Neural cell (in vitro differentiated cells): Measurements from ENCODE around the gene RHOA. TPM values are rescaled to one million over a fixed set of nuclear protein-coding genes. Genes with fewer than 3 reads are reported as not detected.

Experiments
- H2AFZ ChIP-seq: fragments of 200-600, 300-800 bp; sonication (generic), shearing (Covaris generic); 2 replicates; pipeline ENCODE4 v1.6.0; 2014; ENCODE audit warnings: low read depth, mild to moderate bottlenecking, antibody characterized with exemption, low read length, moderate library complexity
- H3F3A ChIP-seq: fragments of 200-600 bp; shearing (Covaris generic); 2 replicates; pipeline ENCODE4 v1.6.1; 2016; ENCODE audit warnings: mild to moderate bottlenecking, moderate library complexity, mixed read lengths, antibody characterized with exemption, low read length; ENCODE audit not compliant: insufficient read depth, poor library complexity, severe bottlenecking
- H3K27ac ChIP-seq: fragments of 200-600, 300-800 bp; sonication (generic), shearing (Covaris generic); 2 replicates; pipeline ENCODE4 v1.5.1; 2014; ENCODE audit warnings: mild to moderate bottlenecking, low read length, moderate library complexity
- H3K27me3 ChIP-seq: fragments of 300-800, 200-600 bp; sonication (generic), shearing (Covaris generic); 2 replicates; pipeline ENCODE4 v1.6.0; 2014; ENCODE audit warnings: mild to moderate bottlenecking, low read depth, low read length, moderate library complexity; ENCODE audit not compliant: insufficient read depth
- H3K36me3 ChIP-seq: fragments of 300-800, 200-600 bp; sonication (generic), shearing (Covaris generic); 2 replicates; pipeline ENCODE4 v1.5.1; 2014; ENCODE audit warnings: mild to moderate bottlenecking, antibody characterized with exemption, low read length, moderate library complexity; ENCODE audit not compliant: insufficient read depth
- H3K4me2 ChIP-seq: fragments of 300-800, 200-600 bp; sonication (generic), shearing (Covaris generic); 2 replicates; pipeline ENCODE4 v1.6.0; 2014; ENCODE audit warnings: mild to moderate bottlenecking, low read length
- H3K4me3 ChIP-seq: fragments of 300-800, 200-600 bp; sonication (generic), shearing (Covaris generic); 2 replicates; pipeline ENCODE4 v1.5.1; 2014; ENCODE audit warnings: mild to moderate bottlenecking, low read length, moderate library complexity
- H3K79me2 ChIP-seq: fragments of 200-600 bp; shearing (Covaris generic); replicated peaks from 2 replicates; pipeline ENCODE4 v1.6.0; 2014; ENCODE audit warnings: mild to moderate bottlenecking, low read length, moderate library complexity; ENCODE audit not compliant: insufficient read depth
- H3K9ac ChIP-seq: fragments of 300-800, 200-600 bp; sonication (generic), shearing (Covaris generic); 2 replicates; pipeline ENCODE4 v1.6.1; 2016; ENCODE audit warnings: mild to moderate bottlenecking, low read length, mixed read lengths
- H3K9me2 ChIP-seq: fragments of 200-600 bp; shearing (Covaris generic); 2 replicates; pipeline ENCODE4 v1.6.1; 2016; ENCODE audit warnings: mild to moderate bottlenecking, low read length, mixed read lengths; ENCODE audit not compliant: insufficient read depth
- H3K9me3 ChIP-seq: fragments of 200-600, 300-800 bp; sonication (generic), shearing (Covaris generic); 2 replicates; pipeline ENCODE4 v1.6.1; 2016; ENCODE audit warnings: mild to moderate bottlenecking, mixed run types, low read length, moderate library complexity, mixed read lengths
- H4K20me1 ChIP-seq: fragments of 200-600 bp; shearing (Covaris generic); 2 replicates; pipeline ENCODE4 v1.6.1; 2016; ENCODE audit warnings: mild to moderate bottlenecking, mixed run types; ENCODE audit not compliant: insufficient read depth
- CTCF ChIP-seq: fragments of 450-650 bp; IDR thresholded peaks from 2 replicates; pipeline ENCODE4 v1.5.1; 2014; ENCODE audit warnings: antibody characterized with exemption, mild to moderate bottlenecking, moderate library complexity; ENCODE audit not compliant: poor library complexity, severe bottlenecking
- EP300 ChIP-seq: fragments of 450-650 bp; conservative IDR thresholded peaks from 2 replicates; pipeline ENCODE4 v1.6.1; 2014; ENCODE audit warnings: antibody characterized with exemption, mild to moderate bottlenecking, moderate library complexity; ENCODE audit not compliant: poor library complexity, severe bottlenecking
- EZH2 ChIP-seq: fragments of 200-600, 300-800 bp; shearing (Covaris generic), sonication (generic); IDR thresholded peaks from 2 replicates; pipeline ENCODE4 v1.6.1; 2014; ENCODE audit warnings: antibody characterized with exemption, low read length, borderline replicate concordance, mild to moderate bottlenecking; ENCODE audit not compliant: insufficient read depth, poor library complexity, severe bottlenecking
- MXI1 ChIP-seq: fragments of 450-650 bp; conservative IDR thresholded peaks from 2 replicates; pipeline ENCODE4 v1.6.1; 2014; ENCODE audit warnings: antibody characterized with exemption, mild to moderate bottlenecking; ENCODE audit not compliant: poor library complexity, severe bottlenecking
- POLR2AphosphoS5 ChIP-seq: IDR thresholded peaks from 2 replicates; pipeline ENCODE4 v1.6.1; 2012
- RAD21 ChIP-seq: fragments of 450-650 bp; conservative IDR thresholded peaks from 2 replicates; pipeline ENCODE4 v1.6.1; 2014; ENCODE audit warnings: antibody characterized with exemption, mild to moderate bottlenecking, moderate library complexity
- SMC3 ChIP-seq: fragments of 450-650 bp; conservative IDR thresholded peaks from 2 replicates; pipeline ENCODE4 v1.6.1; 2014; ENCODE audit warnings: antibody characterized with exemption, mild to moderate bottlenecking, moderate library complexity; ENCODE audit not compliant: poor library complexity
- TAF1 ChIP-seq: IDR thresholded peaks from 2 replicates; pipeline ENCODE4 v1.6.1; 2012; ENCODE audit warnings: low read depth
- polyA plus RNA-seq: library from polyadenylated mRNA; depleted of rRNA; stranded (reverse); fragments of >200 nt; gene quantifications from 2 replicates; pipeline ENCODE4 v1.2.3, GENCODE V29; 2014
- TF ChIP-seq, protein P1 (sequence below): IDR thresholded peaks from 2 replicates; pipeline ENCODE4 v1.6.1; 2012; ENCODE audit warnings: borderline replicate concordance

RHOA gene
- polyA plus RNA-seq, 1 donor from 2014 or later, result 159 TPM

DNA sequence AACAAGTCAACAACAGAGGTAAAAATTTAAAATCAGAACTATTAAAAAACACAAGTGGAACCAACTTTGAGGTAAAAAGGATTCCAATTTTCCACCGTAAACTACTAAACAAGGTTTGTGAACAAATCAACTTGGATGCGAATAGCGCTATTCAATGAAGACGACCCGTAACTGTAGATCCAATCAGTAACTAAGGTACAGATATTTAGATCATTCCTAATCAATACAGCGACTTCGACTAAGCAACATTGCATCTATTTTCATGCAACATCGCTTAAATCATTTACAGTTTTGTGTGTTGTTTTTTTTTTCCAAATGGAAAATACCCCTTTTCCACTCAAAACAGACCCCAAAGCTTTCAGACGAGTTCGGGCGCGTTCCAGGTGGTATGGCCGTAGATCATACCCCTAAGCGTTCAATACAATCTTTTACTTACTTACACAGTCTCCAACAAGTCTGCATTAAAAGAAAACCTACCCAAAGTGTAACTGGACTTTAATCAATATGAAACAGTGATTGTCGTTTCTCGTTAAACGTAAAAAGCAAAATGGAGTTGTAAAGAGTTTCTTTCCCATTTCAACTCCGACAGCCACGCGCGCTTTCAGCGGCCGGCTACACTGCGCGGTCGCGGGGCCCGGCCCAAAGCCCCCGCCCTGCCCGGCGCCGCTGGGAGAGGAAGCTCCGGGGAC is 786 bp downstream of the RHOA start:
- Histone ChIP-seq H3K27me3 (no peaks in the 10 kb centered on the region), H3K9me3 (no peaks in the 10 kb centered on the region), H3F3A (no peaks in the 10 kb centered on the region), H3K27ac (peak overlapping the region; percentile 80), H2AFZ (no peak overlapping the region), H3K9ac (peak overlapping the region; percentile 85), H3K4me3 (peak overlapping the region; percentile 73), H3K36me3 (no peaks in the 10 kb centered on the region), H3K79me2 (peaks cover 54% of the 10 kb centered on the region), H3K4me2 (peak overlapping the region; percentile 75), H3K9me2 (no peaks in the 10 kb centered on the region), H4K20me1 (peaks cover 7% of the 10 kb centered on the region)
- TF ChIP-seq SMC3, result no peak
- TF ChIP-seq MXI1, result peak; percentile 65

DNA sequence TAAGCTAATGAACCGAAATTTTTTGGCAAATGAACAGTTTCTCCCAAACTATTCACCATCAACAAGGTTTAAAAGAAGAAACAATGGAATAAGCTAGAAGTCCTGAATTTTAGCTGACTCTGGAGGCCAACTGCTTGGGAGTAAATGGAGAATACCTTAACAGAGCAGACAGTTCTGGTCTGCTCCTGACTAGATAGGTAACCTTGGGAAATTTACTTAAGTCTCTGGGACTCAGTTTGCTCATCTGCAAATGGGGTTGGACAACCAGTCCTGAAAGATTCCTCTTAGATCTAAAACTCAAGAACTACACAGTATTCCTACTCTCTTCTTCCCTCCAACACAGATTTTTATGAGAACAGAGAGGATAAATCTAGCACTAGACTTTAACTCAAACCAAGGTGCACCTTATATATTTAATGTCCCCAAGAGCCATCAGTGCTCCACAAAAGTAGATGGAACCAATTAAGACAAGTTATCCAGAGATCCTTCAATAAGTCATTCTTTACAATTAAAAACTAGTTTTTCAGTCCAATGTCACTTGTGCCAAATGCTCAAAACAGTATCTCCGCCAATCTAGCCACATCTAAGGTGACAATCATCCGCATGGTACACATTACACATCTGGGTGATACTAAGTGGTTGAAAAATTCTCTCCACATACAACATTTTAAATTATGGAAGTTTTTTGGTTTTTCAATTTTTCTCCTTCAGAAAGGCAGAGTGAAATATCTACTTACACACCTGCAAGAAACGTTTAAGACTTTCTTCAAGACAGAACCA is 1.5 kb downstream of the RHOA start:
- TF ChIP-seq, protein P1, sequence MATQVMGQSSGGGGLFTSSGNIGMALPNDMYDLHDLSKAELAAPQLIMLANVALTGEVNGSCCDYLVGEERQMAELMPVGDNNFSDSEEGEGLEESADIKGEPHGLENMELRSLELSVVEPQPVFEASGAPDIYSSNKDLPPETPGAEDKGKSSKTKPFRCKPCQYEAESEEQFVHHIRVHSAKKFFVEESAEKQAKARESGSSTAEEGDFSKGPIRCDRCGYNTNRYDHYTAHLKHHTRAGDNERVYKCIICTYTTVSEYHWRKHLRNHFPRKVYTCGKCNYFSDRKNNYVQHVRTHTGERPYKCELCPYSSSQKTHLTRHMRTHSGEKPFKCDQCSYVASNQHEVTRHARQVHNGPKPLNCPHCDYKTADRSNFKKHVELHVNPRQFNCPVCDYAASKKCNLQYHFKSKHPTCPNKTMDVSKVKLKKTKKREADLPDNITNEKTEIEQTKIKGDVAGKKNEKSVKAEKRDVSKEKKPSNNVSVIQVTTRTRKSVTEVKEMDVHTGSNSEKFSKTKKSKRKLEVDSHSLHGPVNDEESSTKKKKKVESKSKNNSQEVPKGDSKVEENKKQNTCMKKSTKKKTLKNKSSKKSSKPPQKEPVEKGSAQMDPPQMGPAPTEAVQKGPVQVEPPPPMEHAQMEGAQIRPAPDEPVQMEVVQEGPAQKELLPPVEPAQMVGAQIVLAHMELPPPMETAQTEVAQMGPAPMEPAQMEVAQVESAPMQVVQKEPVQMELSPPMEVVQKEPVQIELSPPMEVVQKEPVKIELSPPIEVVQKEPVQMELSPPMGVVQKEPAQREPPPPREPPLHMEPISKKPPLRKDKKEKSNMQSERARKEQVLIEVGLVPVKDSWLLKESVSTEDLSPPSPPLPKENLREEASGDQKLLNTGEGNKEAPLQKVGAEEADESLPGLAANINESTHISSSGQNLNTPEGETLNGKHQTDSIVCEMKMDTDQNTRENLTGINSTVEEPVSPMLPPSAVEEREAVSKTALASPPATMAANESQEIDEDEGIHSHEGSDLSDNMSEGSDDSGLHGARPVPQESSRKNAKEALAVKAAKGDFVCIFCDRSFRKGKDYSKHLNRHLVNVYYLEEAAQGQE, result no peak
- TF ChIP-seq POLR2AphosphoS5 (no peak), SMC3 (no peak)
- Histone ChIP-seq H3K9ac (peak overlapping the region; percentile 85), H4K20me1 (peaks cover 7% of the 10 kb centered on the region), H2AFZ (no peak overlapping the region), H3K27me3 (no peaks in the 10 kb centered on the region), H3K79me2 (peaks cover 61% of the 10 kb centered on the region), H3K4me2 (peak overlapping the region; percentile 75), H3K4me3 (peak overlapping the region; percentile 73), H3F3A (no peaks in the 10 kb centered on the region), H3K36me3 (no peaks in the 10 kb centered on the region), H3K9me3 (no peaks in the 10 kb centered on the region), H3K27ac (no peak overlapping the region), H3K9me2 (no peaks in the 10 kb centered on the region)

DNA sequence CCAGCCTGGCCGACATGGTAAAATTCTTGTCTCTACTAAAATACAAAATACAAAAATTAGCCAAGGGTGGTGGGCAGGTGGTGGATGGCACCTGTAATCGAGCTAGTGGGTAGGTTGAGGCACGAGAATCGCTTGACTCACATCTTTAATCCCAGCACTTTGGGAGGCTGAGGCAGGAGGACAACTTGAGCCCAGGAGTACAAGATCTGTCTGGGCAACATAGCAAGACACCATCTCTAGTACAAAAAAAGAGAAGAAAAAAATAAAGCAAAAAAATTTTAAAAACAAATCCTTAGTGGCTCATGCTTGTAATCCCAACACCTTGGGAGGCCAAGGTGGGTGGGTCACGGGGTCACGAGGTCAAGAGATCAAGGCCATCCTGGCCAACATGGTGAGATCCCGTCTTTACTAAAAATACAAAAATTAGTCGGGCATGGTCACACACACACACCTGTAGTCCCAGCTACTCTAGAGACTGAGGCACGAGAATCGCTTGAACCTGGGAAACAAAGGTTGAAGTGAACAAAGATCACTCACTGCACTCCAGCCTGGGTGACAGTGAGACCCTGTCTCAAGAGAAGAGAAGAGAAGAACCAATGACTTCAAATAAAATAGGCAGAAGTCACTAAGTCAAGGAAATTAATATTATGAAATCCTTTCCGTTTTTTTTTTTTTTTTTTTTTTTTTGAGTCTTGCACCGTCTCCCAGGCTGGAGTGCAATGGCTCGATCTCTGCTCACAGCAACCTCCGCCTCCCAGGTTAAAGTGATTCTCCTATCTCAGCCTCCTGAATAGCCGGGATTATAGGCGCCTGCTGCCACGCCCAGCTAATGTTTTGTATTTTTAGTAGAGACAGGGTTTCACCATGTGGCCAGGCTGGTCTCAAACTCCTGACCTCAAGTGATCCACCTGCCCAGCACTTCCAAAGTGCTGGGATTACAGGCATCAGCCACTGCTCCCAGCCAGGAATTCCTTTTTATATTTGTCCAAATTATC is 4.9 kb downstream of the RHOA start:
- H3K36me3 ChIP-seq, result no peaks in the 10 kb centered on the region
- no peak overlapping the region for H3K4me2 ChIP-seq
- H4K20me1 ChIP-seq, result peaks cover 7% of the 10 kb centered on the region
- peaks cover 77% of the 10 kb centered on the region for H3K79me2 ChIP-seq
- H3K27me3 ChIP-seq, result no peaks in the 10 kb centered on the region
- H3K4me3 ChIP-seq, result no peak overlapping the region
- H3K9me2 ChIP-seq, result no peaks in the 10 kb centered on the region
- TF ChIP-seq CTCF, result no peak
- TF ChIP-seq SMC3, result no peak
- TF ChIP-seq EZH2, result no peak
- TF ChIP-seq TAF1, result no peak
- no peak for TF ChIP-seq EP300
- no peak for TF ChIP-seq MXI1
- TF ChIP-seq, protein P1, result no peak
- TF ChIP-seq RAD21, result no peak
- TF ChIP-seq POLR2AphosphoS5, result no peak
- H2AFZ ChIP-seq, result no peak overlapping the region
- H3K9me3 ChIP-seq, result no peaks in the 10 kb centered on the region
- no peak overlapping the region for H3K9ac ChIP-seq
- H3K27ac ChIP-seq, result no peak overlapping the region
- H3F3A ChIP-seq, result no peaks in the 10 kb centered on the region
